MM.1S (cell line): ENCODE measurements around the gene TRAM2.

Experiments used
- DNase-seq: peaks from one replicate; pipeline ENCODE4 v3.0.0-alpha.2; 2015
- H2AFZ ChIP-seq: fragments of 300-600 bp; sonication (generic); 2 replicates; pipeline ENCODE4 v1.6.0; 2016; ENCODE audit warnings: antibody characterized with exemption, low read length
- H3F3A ChIP-seq: fragments of 300-600 bp; sonication (generic); 2 replicates; pipeline ENCODE4 v1.6.1; 2016; ENCODE audit warnings: mild to moderate bottlenecking, antibody characterized with exemption, low read length, moderate library complexity, mixed read lengths; ENCODE audit not compliant: insufficient read depth
- H3K27ac ChIP-seq: fragments of 300-600 bp; sonication (generic); 2 replicates; pipeline ENCODE4 v1.5.1; 2016; ENCODE audit warnings: mild to moderate bottlenecking, low read length
- H3K27me3 ChIP-seq: fragments of 300-600 bp; sonication (generic); replicated peaks from 2 replicates; pipeline ENCODE4 v1.6.0; 2016; ENCODE audit warnings: low read length; ENCODE audit not compliant: insufficient read depth
- H3K36me3 ChIP-seq: fragments of 300-600 bp; sonication (generic); replicated peaks from 2 replicates; pipeline ENCODE4 v1.6.1; 2016; ENCODE audit warnings: mild to moderate bottlenecking, low read length, mixed read lengths; ENCODE audit not compliant: insufficient read depth
- H3K4me1 ChIP-seq: fragments of 300-600 bp; sonication (generic); 2 replicates; pipeline ENCODE4 v1.6.1; 2016; ENCODE audit warnings: low read length, mixed read lengths
- H3K4me2 ChIP-seq: fragments of 300-600 bp; sonication (generic); 2 replicates; pipeline ENCODE4 v1.6.0; 2016; ENCODE audit warnings: low read depth, low read length
- H3K4me3 ChIP-seq: fragments of 300-600 bp; sonication (generic); 2 replicates; pipeline ENCODE4 v1.5.1; 2016; ENCODE audit warnings: low read length, mixed read lengths
- H3K79me2 ChIP-seq: fragments of 300-600 bp; sonication (generic); 2 replicates; pipeline ENCODE4 v1.6.1; 2016; ENCODE audit warnings: mixed run types, low read length, mixed read lengths
- H3K9ac ChIP-seq: fragments of 300-600 bp; sonication (generic); 2 replicates; pipeline ENCODE4 v1.6.1; 2016; ENCODE audit warnings: low read length, mixed read lengths
- H3K9me2 ChIP-seq: fragments of 300-600 bp; sonication (generic); replicated peaks from 2 replicates; pipeline ENCODE4 v1.6.1; 2016; ENCODE audit warnings: mild to moderate bottlenecking, low read length, mixed read lengths; ENCODE audit not compliant: insufficient read depth
- H3K9me3 ChIP-seq: fragments of 300-600 bp; sonication (generic); replicated peaks from 2 replicates; pipeline ENCODE4 v1.6.1; 2016; ENCODE audit warnings: mild to moderate bottlenecking, low read length, mixed read lengths; ENCODE audit not compliant: insufficient read depth
- H4K20me1 ChIP-seq: fragments of 300-600 bp; sonication (generic); 2 replicates; pipeline ENCODE4 v1.6.1; 2016; ENCODE audit warnings: mild to moderate bottlenecking, low read length, moderate library complexity, mixed read lengths; ENCODE audit not compliant: insufficient read depth
- EZH2 ChIP-seq: fragments of 300-600 bp; sonication (generic); optimal IDR thresholded peaks from 2 replicates; pipeline ENCODE3; 2017; ENCODE audit warnings: low read depth, mild to moderate bottlenecking, antibody characterized with exemption, low read length, mixed read lengths
- EZH2phosphoT487 ChIP-seq: fragments of 300-600 bp; sonication (generic); IDR thresholded peaks from 2 replicates; pipeline ENCODE4 v1.6.1; 2018; ENCODE audit warnings: antibody characterized with exemption, low read length
- TF ChIP-seq, protein P1 (sequence below): fragments of 300-600 bp; sonication (generic); IDR thresholded peaks from 2 replicates; pipeline ENCODE4 v1.5.1; 2016; ENCODE audit warnings: antibody characterized with exemption, low read length, mixed read lengths

The TRAM2 gene

DNA sequence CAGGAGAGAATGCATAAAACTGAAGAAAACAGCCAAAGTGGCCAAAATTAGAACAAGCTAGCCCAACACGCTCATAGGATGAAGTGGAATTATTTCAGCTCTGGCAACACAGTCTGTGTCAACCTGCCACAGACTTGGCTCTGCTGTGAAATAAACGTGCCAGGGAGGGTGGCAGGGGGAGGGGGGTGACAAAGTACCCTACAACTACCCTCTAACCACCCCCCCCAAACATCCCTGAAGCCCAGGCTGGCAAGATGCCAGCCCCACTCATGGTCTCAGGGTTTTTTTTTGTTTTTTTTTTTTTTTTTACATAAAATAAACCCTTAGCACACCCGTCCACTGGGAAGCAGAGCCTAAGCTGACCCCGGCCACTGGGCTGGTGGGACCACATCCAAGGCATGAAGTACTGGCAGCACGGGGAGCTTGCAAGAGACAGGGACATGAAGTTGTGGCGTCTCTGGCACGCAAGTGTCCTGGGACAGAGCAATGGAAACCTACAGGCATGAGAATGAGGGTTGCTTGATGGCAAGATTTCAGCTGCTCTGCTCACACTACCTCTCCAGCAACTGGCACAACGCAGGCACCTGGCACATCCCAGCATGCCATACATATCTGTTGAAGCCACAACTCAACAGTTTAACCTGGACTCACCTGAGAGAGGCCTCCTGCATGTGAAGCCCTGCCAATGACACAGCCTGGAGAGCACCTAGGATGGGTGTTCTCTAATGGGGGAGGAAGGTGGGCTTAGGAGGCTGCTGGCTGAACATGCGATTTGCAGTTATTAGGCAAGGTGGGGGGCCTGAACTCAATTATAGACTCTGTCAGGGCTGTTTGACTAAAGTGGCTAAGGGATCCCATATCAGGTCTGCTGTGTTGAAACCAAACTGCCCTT, 76.4 kb downstream of the TRAM2 start:
- peak overlapping the region; percentile 70; the same call in 1 of the 2 replicates for H3K4me2 ChIP-seq
- DNase-seq, result no peak
- H4K20me1 ChIP-seq, result no peaks in the 10 kb centered on the region
- peaks cover 20% of the 10 kb centered on the region; the same call in 1 of the 2 replicates for H3K36me3 ChIP-seq
- no peak for TF ChIP-seq EZH2
- TF ChIP-seq, protein P1, sequence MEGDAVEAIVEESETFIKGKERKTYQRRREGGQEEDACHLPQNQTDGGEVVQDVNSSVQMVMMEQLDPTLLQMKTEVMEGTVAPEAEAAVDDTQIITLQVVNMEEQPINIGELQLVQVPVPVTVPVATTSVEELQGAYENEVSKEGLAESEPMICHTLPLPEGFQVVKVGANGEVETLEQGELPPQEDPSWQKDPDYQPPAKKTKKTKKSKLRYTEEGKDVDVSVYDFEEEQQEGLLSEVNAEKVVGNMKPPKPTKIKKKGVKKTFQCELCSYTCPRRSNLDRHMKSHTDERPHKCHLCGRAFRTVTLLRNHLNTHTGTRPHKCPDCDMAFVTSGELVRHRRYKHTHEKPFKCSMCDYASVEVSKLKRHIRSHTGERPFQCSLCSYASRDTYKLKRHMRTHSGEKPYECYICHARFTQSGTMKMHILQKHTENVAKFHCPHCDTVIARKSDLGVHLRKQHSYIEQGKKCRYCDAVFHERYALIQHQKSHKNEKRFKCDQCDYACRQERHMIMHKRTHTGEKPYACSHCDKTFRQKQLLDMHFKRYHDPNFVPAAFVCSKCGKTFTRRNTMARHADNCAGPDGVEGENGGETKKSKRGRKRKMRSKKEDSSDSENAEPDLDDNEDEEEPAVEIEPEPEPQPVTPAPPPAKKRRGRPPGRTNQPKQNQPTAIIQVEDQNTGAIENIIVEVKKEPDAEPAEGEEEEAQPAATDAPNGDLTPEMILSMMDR, result no peak
- no peak for TF ChIP-seq EZH2phosphoT487
- H3K79me2 ChIP-seq, result peaks cover 42% of the 10 kb centered on the region
- H3K4me1 ChIP-seq, result peaks cover 68% of the 10 kb centered on the region
- no peaks in the 10 kb centered on the region for H3K9me2 ChIP-seq
- no peaks in the 10 kb centered on the region for H3K27me3 ChIP-seq
- H2AFZ ChIP-seq, result no peak overlapping the region
- peak overlapping the region; percentile 81; the same call in 1 of the 2 replicates for H3K9ac ChIP-seq
- no peak overlapping the region for H3K4me3 ChIP-seq
- H3K27ac ChIP-seq, result peak overlapping the region; percentile 96; the same call in 1 of the 2 replicates
- no peaks in the 10 kb centered on the region for H3K9me3 ChIP-seq
- H3F3A ChIP-seq, result peaks cover 75% of the 10 kb centered on the region

DNA sequence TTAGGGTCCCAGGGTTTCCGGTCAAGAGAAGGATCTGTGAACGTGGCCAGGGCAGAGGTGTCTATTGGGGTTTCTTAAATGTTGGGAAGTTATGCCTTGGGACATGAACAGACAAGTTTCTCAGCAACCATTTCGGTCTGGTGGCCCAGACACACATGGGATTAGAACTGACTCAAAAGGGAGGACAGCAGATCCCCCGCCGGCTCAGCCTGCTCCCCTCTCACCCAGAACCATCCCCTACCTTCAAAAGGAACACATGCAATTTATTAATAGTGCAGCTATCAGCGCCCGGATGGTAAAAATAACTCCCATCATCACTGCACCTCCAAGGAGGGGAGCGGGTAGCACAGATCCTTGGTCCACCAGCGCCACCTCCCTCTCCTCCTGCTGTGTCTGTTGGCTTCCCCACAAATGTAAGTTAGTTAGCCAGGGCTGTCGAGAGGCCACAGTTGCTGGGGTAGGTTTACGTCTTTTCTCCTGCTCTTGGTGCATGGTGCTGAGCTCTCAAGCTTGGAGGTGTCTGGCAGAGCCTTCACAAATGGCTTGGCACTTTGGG, 77.1 kb downstream of the TRAM2 start:
- no peaks in the 10 kb centered on the region for H3K9me3 ChIP-seq
- H3K36me3 ChIP-seq, result peaks cover 12% of the 10 kb centered on the region; the same call in 1 of the 2 replicates
- peak overlapping the region; percentile 28; the same call in 1 of the 2 replicates for H3K4me3 ChIP-seq
- TF ChIP-seq, protein P1, result no peak
- no peak for TF ChIP-seq EZH2
- no peak for TF ChIP-seq EZH2phosphoT487
- no peaks in the 10 kb centered on the region for H4K20me1 ChIP-seq
- peak overlapping the region; percentile 96 for H3K27ac ChIP-seq
- peaks cover 77% of the 10 kb centered on the region for H3F3A ChIP-seq
- peaks cover 34% of the 10 kb centered on the region for H3K79me2 ChIP-seq
- no peaks in the 10 kb centered on the region for H3K9me2 ChIP-seq
- peak overlapping the region; percentile 81 for H3K9ac ChIP-seq
- H2AFZ ChIP-seq, result no peak overlapping the region
- no peaks in the 10 kb centered on the region for H3K27me3 ChIP-seq
- peak overlapping the region; percentile 70 for H3K4me2 ChIP-seq
- peaks cover 70% of the 10 kb centered on the region for H3K4me1 ChIP-seq
- DNase-seq, result no peak

DNA sequence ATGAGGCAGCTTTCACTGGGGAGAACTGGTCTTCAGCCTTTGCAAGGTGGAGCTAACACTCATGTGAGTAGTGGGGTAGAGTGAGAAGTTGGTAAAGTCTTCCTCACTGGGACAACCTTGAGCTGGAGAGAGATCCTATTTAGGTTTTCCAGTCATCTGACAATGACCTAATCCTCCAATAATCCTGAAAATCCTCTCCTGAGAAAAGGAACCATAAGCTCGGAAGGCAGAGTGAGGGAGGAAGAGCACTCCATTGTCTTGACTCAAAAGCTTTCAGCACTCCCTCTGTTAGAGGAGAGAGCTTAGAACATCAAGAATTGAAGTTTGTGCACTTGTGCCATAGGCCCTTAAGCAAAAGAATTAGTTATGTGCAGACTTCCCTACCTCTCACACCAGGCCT, 77.8 kb downstream of the TRAM2 start:
- no peaks in the 10 kb centered on the region for H3K9me3 ChIP-seq
- H3F3A ChIP-seq, result peaks cover 78% of the 10 kb centered on the region
- no peaks in the 10 kb centered on the region for H3K27me3 ChIP-seq
- H3K4me2 ChIP-seq, result peak overlapping the region; percentile 70
- peak overlapping the region; percentile 81 for H3K9ac ChIP-seq
- H4K20me1 ChIP-seq, result no peaks in the 10 kb centered on the region
- H2AFZ ChIP-seq, result no peak overlapping the region
- H3K4me1 ChIP-seq, result peaks cover 75% of the 10 kb centered on the region
- peak; percentile 35 for DNase-seq
- H3K9me2 ChIP-seq, result no peaks in the 10 kb centered on the region
- peaks cover 27% of the 10 kb centered on the region for H3K79me2 ChIP-seq
- TF ChIP-seq EZH2phosphoT487 (no peak), EZH2 (no peak)
- TF ChIP-seq, protein P1, result no peak
- H3K4me3 ChIP-seq, result peak overlapping the region; percentile 28; the same call in 1 of the 2 replicates
- H3K36me3 ChIP-seq, result 0 out of 2 replicates have a peak, but pooled peaks cover 12% of the 10 kb centered on the region
- peak overlapping the region; percentile 96 for H3K27ac ChIP-seq
